Measurements from ENCODE around the gene TRAF3IP1. TPM values are rescaled to one million over a fixed set of nuclear protein-coding genes. Genes with fewer than 3 reads are reported as not detected.

The TRAF3IP1 gene
- total and polyA plus RNA-seq, 2 donors (not counting 1 experiment from before 2014, with no cell fraction given) = 1.4 to 15.5 TPM

GRCh38 chr2:238380785-238381184 is 60.5 kb downstream of the TRAF3IP1 start:
- Histone ChIP-seq H3K27me3 (replicated peaks in 1 of 4; ENCODE audit: control extremely low read depth in 1 of 4, control insufficient read depth in 3 of 4, insufficient read depth in 4 of 4, low read length in 3 of 4) (no peaks in the 10 kb centered on the region), H3K4me2 (replicated peaks; ENCODE audit: low read depth, low read length, poor library complexity, severe bottlenecking) (no peak overlapping the region), H2AFZ (ENCODE audit: insufficient read depth, low read depth, low read length, poor library complexity, severe bottlenecking) (no peak overlapping the region), H3K79me2 (ENCODE audit: control insufficient read depth, insufficient read depth, low read length) (no peaks in the 10 kb centered on the region), H3K9me3 (ENCODE audit: control extremely low read depth in 1 of 3, control insufficient read depth in 2 of 3, insufficient read depth in 1 of 3, low read length in 2 of 3) (peaks cover 0 to 9% (median 0%) of the 10 kb centered on the region in 3 donors), H3K4me3 (ENCODE audit: control extremely low read depth in 1 of 5, extremely low read depth in 1 of 5, insufficient read depth in 1 of 5, low read depth in 2 of 5, low read length in 4 of 5) (no peak overlapping the region), H3K36me3 (replicated peaks in 1 of 2; ENCODE audit: control extremely low read depth in 1 of 2, control insufficient read depth in 1 of 2, extremely low read depth in 1 of 2, insufficient read depth in 2 of 2, low read length in 1 of 2) (no peaks in the 10 kb centered on the region), H4K20me1 (ENCODE audit: control insufficient read depth, insufficient read depth, low read length, poor library complexity, severe bottlenecking) (no peaks in the 10 kb centered on the region), H3K27ac (ENCODE audit: low read length in 2 of 2) (no peak overlapping the region), H3K9ac (ENCODE audit: low read length) (no peak overlapping the region), H3K4me1 (ENCODE audit: control insufficient read depth in 2 of 2, insufficient read depth in 2 of 2, low read length in 2 of 2) (peaks cover 9% of the 10 kb centered on the region in 2 donors)
- Mint-ChIP-seq H3K4me1 (peaks cover 11% of the 10 kb centered on the region), H3K27ac (no peak overlapping the region), H3K9me3 (ENCODE audit: insufficient read depth) (no peaks in the 10 kb centered on the region), H3K4me3 (no peak overlapping the region), H3K27me3 (no peaks in the 10 kb centered on the region)
- TF ChIP-seq CTCF (IDR thresholded peaks at IDR 0.05) = no peak
- TF ChIP-seq EZH2 (IDR thresholded peaks at IDR 0.05; ENCODE audit: borderline replicate concordance, insufficient read depth, low read depth, low read length, poor library complexity, severe bottlenecking) = no peak
- CTCF ChIA-PET = interaction anchor here (1.4 kb wide), 1 partner anchor 10 kb away, joined by 4 read pairs; no protein-coding TSS in a partner anchor
- ATAC-seq (ENCODE audit: low read depth) = no peak
- WGBS (ENCODE audit: insufficient coverage) = no CpG with 5 or more reads among the region's 1 CpG
- DNase-seq = no peak
- POLR2A ChIA-PET = no interaction called here
- intact Hi-C loops (cut with micrococcal nuclease) = no loop called here

- Histone ChIP-seq H3K4me1 (ENCODE audit: control insufficient read depth in 2 of 2, insufficient read depth in 2 of 2, low read length in 2 of 2) (peaks cover 9% of the 10 kb centered on the region in 2 donors), H3K4me3 (ENCODE audit: control extremely low read depth in 1 of 5, extremely low read depth in 1 of 5, insufficient read depth in 1 of 5, low read depth in 2 of 5, low read length in 4 of 5) (no peak overlapping the region), H3K4me2 (replicated peaks; ENCODE audit: low read depth, low read length, poor library complexity, severe bottlenecking) (no peak overlapping the region), H2AFZ (ENCODE audit: insufficient read depth, low read depth, low read length, poor library complexity, severe bottlenecking) (no peak overlapping the region), H3K27ac (ENCODE audit: low read length in 2 of 2) (no peak overlapping the region), H3K9me3 (ENCODE audit: control extremely low read depth in 1 of 3, control insufficient read depth in 2 of 3, insufficient read depth in 1 of 3, low read length in 2 of 3) (peaks cover 0 to 9% (median 0%) of the 10 kb centered on the region in 3 donors), H4K20me1 (ENCODE audit: control insufficient read depth, insufficient read depth, low read length, poor library complexity, severe bottlenecking) (no peaks in the 10 kb centered on the region), H3K9ac (ENCODE audit: low read length) (no peak overlapping the region), H3K79me2 (ENCODE audit: control insufficient read depth, insufficient read depth, low read length) (no peaks in the 10 kb centered on the region), H3K36me3 (replicated peaks in 1 of 2; ENCODE audit: control extremely low read depth in 1 of 2, control insufficient read depth in 1 of 2, extremely low read depth in 1 of 2, insufficient read depth in 2 of 2, low read length in 1 of 2) (no peaks in the 10 kb centered on the region), H3K27me3 (replicated peaks in 1 of 4; ENCODE audit: control extremely low read depth in 1 of 4, control insufficient read depth in 3 of 4, insufficient read depth in 4 of 4, low read length in 3 of 4) (no peaks in the 10 kb centered on the region)
- Mint-ChIP-seq H3K9me3 (ENCODE audit: insufficient read depth) (no peaks in the 10 kb centered on the region), H3K4me1 (peaks cover 11% of the 10 kb centered on the region), H3K27ac (no peak overlapping the region), H3K4me3 (no peak overlapping the region), H3K27me3 (no peaks in the 10 kb centered on the region)
- CTCF ChIA-PET = no interaction called here
- 61% methylated on average over 15 of the region's 16 CpGs for WGBS (ENCODE audit: insufficient coverage)
- intact Hi-C loops (cut with micrococcal nuclease) = no loop called here
- TF ChIP-seq EZH2 (IDR thresholded peaks at IDR 0.05; ENCODE audit: borderline replicate concordance, insufficient read depth, low read depth, low read length, poor library complexity, severe bottlenecking) (no peak), CTCF (IDR thresholded peaks at IDR 0.05) (no peak)
- no peak for ATAC-seq (ENCODE audit: low read depth)
- no peak for DNase-seq
- POLR2A ChIA-PET = no interaction called here
Observed at GRCh38 chr2:238381341-238382115, 61.2 kb downstream of the TRAF3IP1 start.

Data from B cell (primary cell).